HepG2 (cell line): Measurements from ENCODE around the gene PSG5.

ENCODE experiments used
- BRF2 ChIP-seq: sonication (generic); formaldehyde crosslinking; IDR thresholded peaks from 2 replicates; pipeline ENCODE4 v1.8.1; 2022; ENCODE audit warnings: mild to moderate bottlenecking, missing genetic modification reagents
- CSRNP1 ChIP-seq: sonication (generic); formaldehyde crosslinking; IDR thresholded peaks from 2 replicates; pipeline ENCODE4 v1.8.1; 2023; ENCODE audit warnings: mild to moderate bottlenecking, missing genetic modification reagents
- IKZF1 ChIP-seq: fragments of 450-650 bp; IDR thresholded peaks from 2 replicates; pipeline ENCODE4 v1.7.1; 2016
- MTF2 ChIP-seq: sonication (generic); formaldehyde crosslinking; IDR thresholded peaks from 2 replicates; pipeline ENCODE4 v1.5.0; 2020; ENCODE audit warnings: missing genetic modification reagents, borderline replicate concordance

DNA sequence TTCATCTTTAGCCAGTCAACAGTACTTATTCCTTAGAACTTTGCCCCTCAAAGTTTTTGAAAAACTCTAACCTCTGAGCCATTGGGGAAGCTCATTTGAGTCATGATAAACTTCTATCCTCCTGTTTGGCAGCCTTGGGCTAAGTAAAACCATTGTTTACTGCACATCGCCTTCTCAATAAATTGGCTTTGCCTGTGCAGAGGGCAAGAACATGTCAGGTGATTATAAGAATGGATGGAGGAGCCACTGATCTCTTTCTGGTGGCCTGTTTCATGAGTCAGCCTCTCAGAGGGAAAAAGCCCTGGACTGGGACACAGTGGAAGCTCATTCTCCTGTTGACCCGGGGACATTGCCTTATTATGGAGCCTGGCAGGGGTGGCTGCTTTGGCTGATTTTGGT, 38.5 kb upstream of the PSG5 start:
- no peak for TF ChIP-seq IKZF1
- TF ChIP-seq MTF2 (CRISPR knock-in tag): no peak
- no peak for TF ChIP-seq BRF2 (CRISPR knock-in tag)
- no peak for TF ChIP-seq CSRNP1
